GM23338 (cell line): Measurements from ENCODE around the gene IGF1. TPM values are rescaled to one million over a fixed set of nuclear protein-coding genes. Genes with fewer than 3 reads are reported as not detected.

Source experiments
- ATAC-seq: fragments of 200-7000 bp; cut with Tn5 transposase; 3 replicates; pipeline ENCODE4 v1.9.1; 2020
- DNase-seq: peaks from one replicate; pipeline ENCODE4 v3.0.0-alpha.2; 2015; ENCODE audit warnings: low spot score
- H2AFZ ChIP-seq: fragments of 200-600 bp; sonication (generic); 2 replicates; pipeline ENCODE4 v1.8.0; 2016; ENCODE audit warnings: antibody characterized with exemption, mild to moderate bottlenecking, moderate library complexity
- H3F3A ChIP-seq: fragments of 200-600 bp; sonication (generic); replicated peaks from 2 replicates; pipeline ENCODE4 v1.8.0; 2017; ENCODE audit warnings: antibody characterized with exemption, mixed run types, low read depth
- H3K27ac ChIP-seq: fragments of 200-600 bp; sonication (generic); 2 replicates; pipeline ENCODE4 v1.6.1; 2016; ENCODE audit warnings: low read depth
- H3K27me3 ChIP-seq: fragments of 200-600 bp; sonication (generic); 2 replicates; pipeline ENCODE4 v1.8.0; 2016; ENCODE audit warnings: mild to moderate bottlenecking, mixed run types, moderate library complexity; ENCODE audit not compliant: insufficient read depth
- H3K36me3 ChIP-seq: fragments of 200-600 bp; sonication (generic); 2 replicates; pipeline ENCODE4 v1.8.0; 2016; ENCODE audit warnings: mild to moderate bottlenecking; ENCODE audit not compliant: insufficient read depth
- H3K4me1 ChIP-seq: fragments of 200-600 bp; sonication (generic); 2 replicates; pipeline ENCODE4 v1.8.0; 2016; ENCODE audit warnings: mild to moderate bottlenecking, moderate library complexity; ENCODE audit not compliant: insufficient read depth
- H3K4me2 ChIP-seq: fragments of 200-600 bp; sonication (generic); 2 replicates; pipeline ENCODE4 v1.7.1; 2017; ENCODE audit warnings: mixed run types
- H3K4me3 ChIP-seq: fragments of 200-600 bp; sonication (generic); 2 replicates; pipeline ENCODE4 v1.6.1; 2016; ENCODE audit warnings: mixed run types
- H3K79me2 ChIP-seq: fragments of 200-600 bp; sonication (generic); replicated peaks from 2 replicates; pipeline ENCODE4 v1.8.0; 2017; ENCODE audit warnings: mild to moderate bottlenecking; ENCODE audit not compliant: insufficient read depth
- H3K9me2 ChIP-seq: fragments of 200-600 bp; sonication (generic); 2 replicates; pipeline ENCODE4 v1.8.0; 2017; ENCODE audit not compliant: insufficient read depth
- H4K20me1 ChIP-seq: fragments of 200-600 bp; sonication (generic); replicated peaks from 2 replicates; pipeline ENCODE4 v1.8.0; 2017; ENCODE audit warnings: mild to moderate bottlenecking; ENCODE audit not compliant: insufficient read depth
- H3K27ac Mint-ChIP-seq: 2 replicates; pipeline ENCODE4 v1.8.0; 2020; ENCODE audit warnings: inconsistent platforms, mild to moderate bottlenecking, moderate library complexity, mixed read lengths
- H3K27me3 Mint-ChIP-seq: 3 replicates; pipeline ENCODE4 v1.8.0; 2022; ENCODE audit warnings: low read depth, mild to moderate bottlenecking, moderate library complexity, mixed read lengths, inconsistent platforms; ENCODE audit not compliant: insufficient read depth, poor library complexity
- H3K36me3 Mint-ChIP-seq: 3 replicates; pipeline ENCODE4 v1.8.0; 2021; ENCODE audit warnings: low read depth, mild to moderate bottlenecking, inconsistent platforms, moderate library complexity, mixed read lengths
- H3K4me1 Mint-ChIP-seq: 3 replicates; pipeline ENCODE4 v1.8.0; 2020; ENCODE audit warnings: mild to moderate bottlenecking, inconsistent platforms, mixed read lengths
- H3K4me3 Mint-ChIP-seq: 3 replicates; pipeline ENCODE4 v1.8.0; 2021; ENCODE audit warnings: moderate library complexity, mild to moderate bottlenecking, inconsistent platforms, mixed read lengths
- H3K9me3 Mint-ChIP-seq: 3 replicates; pipeline ENCODE4 v1.8.0; 2020; ENCODE audit warnings: moderate library complexity, mild to moderate bottlenecking, inconsistent platforms, mixed read lengths
- CREB1 ChIP-seq: fragments of 250-450 bp; sonication (Bioruptor Pico); IDR thresholded peaks from 2 replicates; pipeline ENCODE4 v1.5.0; 2020; ENCODE audit warnings: low read depth, mild to moderate bottlenecking, moderate library complexity
- CTCF ChIP-seq, 2 experiments: fragments of 200-600 bp in 1 of 2; sonication (generic) in 1 of 2; conservative IDR thresholded peaks; 2 replicates each; pipeline versions ENCODE4 v1.5.1 to v1.6.1; 2016 to 2017; ENCODE audit warnings: antibody characterized with exemption in 2 of 2, low read depth in 2 of 2, mild to moderate bottlenecking in 2 of 2, moderate library complexity in 1 of 2
- ETS1 ChIP-seq: IDR thresholded peaks from 2 replicates; pipeline ENCODE4 v1.6.1; 2016; ENCODE audit warnings: antibody characterized with exemption
- EZH2 ChIP-seq: fragments of 200-600 bp; sonication (generic); IDR thresholded peaks from one replicate; pipeline ENCODE4 v1.8.0; 2017; ENCODE audit warnings: antibody characterized with exemption, mild to moderate bottlenecking, low read depth; ENCODE audit not compliant: unreplicated experiment
- EZH2phosphoT487 ChIP-seq: fragments of 200-600 bp; sonication (generic); IDR thresholded peaks from one replicate; pipeline ENCODE4 v1.8.1; 2018; ENCODE audit warnings: antibody characterized with exemption; ENCODE audit not compliant: unreplicated experiment
- JUNB ChIP-seq: IDR thresholded peaks from one replicate; pipeline ENCODE4 v1.6.1; 2016; ENCODE audit warnings: antibody characterized with exemption; ENCODE audit not compliant: unreplicated experiment
- NANOG ChIP-seq: IDR thresholded peaks from 2 replicates; pipeline ENCODE4 v1.6.1; 2016; ENCODE audit warnings: antibody characterized with exemption, borderline replicate concordance
- POLR2AphosphoS5 ChIP-seq: IDR thresholded peaks from 2 replicates; pipeline ENCODE4 v1.6.1; 2016; ENCODE audit warnings: antibody characterized with exemption, low read depth
- STAT1 ChIP-seq: IDR thresholded peaks from one replicate; pipeline ENCODE4 v1.6.1; 2016; ENCODE audit warnings: antibody characterized with exemption; ENCODE audit not compliant: unreplicated experiment
- ZNF114 ChIP-seq: fragments of 250-450 bp; sonication (Bioruptor Pico); IDR thresholded peaks from 2 replicates; pipeline ENCODE4 v1.5.0; 2020; ENCODE audit warnings: mild to moderate bottlenecking, moderate library complexity
- ZNF331 ChIP-seq: fragments of 250-450 bp; sonication (Bioruptor Pico); IDR thresholded peaks from 2 replicates; pipeline ENCODE4 v1.5.0; 2020; ENCODE audit warnings: low read depth, mild to moderate bottlenecking, moderate library complexity
- ZNF462 ChIP-seq: fragments of 250-450 bp; sonication (Bioruptor Pico); IDR thresholded peaks from 2 replicates; pipeline ENCODE4 v1.5.0; 2020; ENCODE audit warnings: mild to moderate bottlenecking, moderate library complexity
- polyA plus RNA-seq: library from polyadenylated mRNA; unstranded; fragments of >200 nt; fragmentation: Nextera tagmentation; extraction: Ambion mirVana; gene quantifications from 2 replicates; pipeline ENCODE4 v1.2.1, GENCODE V29; 2016
- total RNA-seq: library from RNA; depleted of rRNA; stranded (reverse); fragments of >200 nt; shearing (Covaris generic); gene quantifications from 2 replicates; pipeline ENCODE4 v1.2.3, GENCODE V29; 2014
- TF ChIP-seq, protein P1 (sequence below): IDR thresholded peaks from one replicate; pipeline ENCODE4 v1.6.1; 2018; ENCODE audit warnings: antibody characterized with exemption; ENCODE audit not compliant: unreplicated experiment

IGF1 gene
- total and polyA plus RNA-seq, 2 experiments from 2014 or later = 0.29 TPM; not detected in 1

GRCh38 chr12:102347811-102348210 is 132.6 kb downstream of the IGF1 start:
- Histone ChIP-seq H3K27me3 (no peaks in the 10 kb centered on the region), H3K4me1 (no peaks in the 10 kb centered on the region), H3K4me3 (no peak overlapping the region), H4K20me1 (no peaks in the 10 kb centered on the region), H3K27ac (no peak overlapping the region), H2AFZ (no peak overlapping the region), H3K79me2 (no peaks in the 10 kb centered on the region), H3K36me3 (no peaks in the 10 kb centered on the region), H3F3A (no peaks in the 10 kb centered on the region), H3K4me2 (no peak overlapping the region), H3K9me2 (no peaks in the 10 kb centered on the region; the same call in 1 of the 2 replicates)
- Mint-ChIP-seq H3K4me3 (no peak overlapping the region), H3K27ac (no peak overlapping the region), H3K27me3 (no peaks in the 10 kb centered on the region), H3K9me3 (peaks cover 9% of the 10 kb centered on the region), H3K36me3 (no peaks in the 10 kb centered on the region), H3K4me1 (no peaks in the 10 kb centered on the region)
- DNase-seq (no peak), ATAC-seq (no peak)
- TF ChIP-seq EZH2phosphoT487 = no peak
- no peak for TF ChIP-seq ZNF462 (CRISPR knock-in tag)
- TF ChIP-seq CTCF (conservative IDR thresholded peaks at IDR 0.05; ENCODE audit: low read depth in 2 of 2) = no peak
- TF ChIP-seq CREB1 (CRISPR knock-in tag) = no peak
- no peak for TF ChIP-seq ZNF114 (CRISPR knock-in tag)
- TF ChIP-seq EZH2 = no peak
- TF ChIP-seq, protein P1, sequence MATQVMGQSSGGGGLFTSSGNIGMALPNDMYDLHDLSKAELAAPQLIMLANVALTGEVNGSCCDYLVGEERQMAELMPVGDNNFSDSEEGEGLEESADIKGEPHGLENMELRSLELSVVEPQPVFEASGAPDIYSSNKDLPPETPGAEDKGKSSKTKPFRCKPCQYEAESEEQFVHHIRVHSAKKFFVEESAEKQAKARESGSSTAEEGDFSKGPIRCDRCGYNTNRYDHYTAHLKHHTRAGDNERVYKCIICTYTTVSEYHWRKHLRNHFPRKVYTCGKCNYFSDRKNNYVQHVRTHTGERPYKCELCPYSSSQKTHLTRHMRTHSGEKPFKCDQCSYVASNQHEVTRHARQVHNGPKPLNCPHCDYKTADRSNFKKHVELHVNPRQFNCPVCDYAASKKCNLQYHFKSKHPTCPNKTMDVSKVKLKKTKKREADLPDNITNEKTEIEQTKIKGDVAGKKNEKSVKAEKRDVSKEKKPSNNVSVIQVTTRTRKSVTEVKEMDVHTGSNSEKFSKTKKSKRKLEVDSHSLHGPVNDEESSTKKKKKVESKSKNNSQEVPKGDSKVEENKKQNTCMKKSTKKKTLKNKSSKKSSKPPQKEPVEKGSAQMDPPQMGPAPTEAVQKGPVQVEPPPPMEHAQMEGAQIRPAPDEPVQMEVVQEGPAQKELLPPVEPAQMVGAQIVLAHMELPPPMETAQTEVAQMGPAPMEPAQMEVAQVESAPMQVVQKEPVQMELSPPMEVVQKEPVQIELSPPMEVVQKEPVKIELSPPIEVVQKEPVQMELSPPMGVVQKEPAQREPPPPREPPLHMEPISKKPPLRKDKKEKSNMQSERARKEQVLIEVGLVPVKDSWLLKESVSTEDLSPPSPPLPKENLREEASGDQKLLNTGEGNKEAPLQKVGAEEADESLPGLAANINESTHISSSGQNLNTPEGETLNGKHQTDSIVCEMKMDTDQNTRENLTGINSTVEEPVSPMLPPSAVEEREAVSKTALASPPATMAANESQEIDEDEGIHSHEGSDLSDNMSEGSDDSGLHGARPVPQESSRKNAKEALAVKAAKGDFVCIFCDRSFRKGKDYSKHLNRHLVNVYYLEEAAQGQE = no peak
- TF ChIP-seq JUNB = no peak
- no peak for TF ChIP-seq POLR2AphosphoS5
- TF ChIP-seq NANOG = no peak
- TF ChIP-seq ZNF331 (CRISPR knock-in tag) = no peak
- no peak for TF ChIP-seq ETS1
- no peak for TF ChIP-seq STAT1
